Endodermal cell (in vitro differentiated cells): ENCODE measurements around the gene LRRC3B. TPM values are rescaled to one million over a fixed set of nuclear protein-coding genes. Genes with fewer than 3 reads are reported as not detected.

Experiments used
- DNase-seq: peaks from one replicate; pipeline ENCODE4 v3.0.0-alpha.2; 2017
- H3K27ac ChIP-seq: 2 replicates; pipeline ENCODE4 v1.5.1; 2013; ENCODE audit warnings: mild to moderate bottlenecking, low read depth, low read length, moderate library complexity
- H3K27me3 ChIP-seq: 2 replicates; pipeline ENCODE4 v1.6.1; 2013; ENCODE audit warnings: mild to moderate bottlenecking, low read length, moderate library complexity; ENCODE audit not compliant: insufficient read depth, control insufficient read depth, poor library complexity, severe bottlenecking
- H3K36me3 ChIP-seq: 2 replicates; pipeline ENCODE4 v1.7.0; 2013; ENCODE audit warnings: mild to moderate bottlenecking, low read length, moderate library complexity; ENCODE audit not compliant: control insufficient read depth, insufficient read depth
- H3K4me1 ChIP-seq: one replicate; pipeline ENCODE4 v1.7.0; 2013; ENCODE audit warnings: low read length; ENCODE audit not compliant: control insufficient read depth, insufficient read depth
- H3K4me3 ChIP-seq: 2 replicates; pipeline ENCODE4 v1.5.1; 2013; ENCODE audit warnings: mild to moderate bottlenecking, low read length, moderate library complexity
- H3K9ac ChIP-seq: 2 replicates; pipeline ENCODE4 v1.6.1; 2013; ENCODE audit warnings: mild to moderate bottlenecking, low read length, moderate library complexity; ENCODE audit not compliant: poor library complexity, severe bottlenecking; ENCODE audit errors: extremely low read depth
- H3K9me3 ChIP-seq: 2 replicates; pipeline ENCODE4 v1.6.1; 2013; ENCODE audit warnings: mild to moderate bottlenecking, low read length, moderate library complexity; ENCODE audit not compliant: control insufficient read depth
- H3K27ac Mint-ChIP-seq: 2 replicates; pipeline ENCODE4 v1.8.0; 2020; ENCODE audit warnings: mixed read lengths
- H3K27me3 Mint-ChIP-seq: 2 replicates; pipeline ENCODE4 v1.8.0; 2021; ENCODE audit warnings: mild to moderate bottlenecking, mixed read lengths; ENCODE audit not compliant: insufficient read depth
- H3K36me3 Mint-ChIP-seq: 2 replicates; pipeline ENCODE4 v1.8.0; 2020; ENCODE audit warnings: low read depth, mixed read lengths
- H3K4me1 Mint-ChIP-seq: 2 replicates; pipeline ENCODE4 v1.8.0; 2020; ENCODE audit warnings: mixed read lengths
- H3K4me3 Mint-ChIP-seq: 2 replicates; pipeline ENCODE4 v1.8.0; 2020; ENCODE audit warnings: mild to moderate bottlenecking, moderate library complexity, mixed read lengths
- H3K9me3 Mint-ChIP-seq: 2 replicates; pipeline ENCODE4 v1.8.0; 2020; ENCODE audit warnings: mild to moderate bottlenecking, mixed read lengths
- CTCF ChIP-seq: fragments of 200-600 bp; sonication (generic); conservative IDR thresholded peaks from 2 replicates; pipeline ENCODE4 v1.5.0; 2021; ENCODE audit warnings: antibody characterized with exemption, mild to moderate bottlenecking
- WGBS, 2 experiments: methylation state at CpG; one replicate each; pipeline versions ENCODE4 v1.1.5 to v1.1.7; 2013; ENCODE audit warnings: missing lambda C conversion rate in 2 of 2, mixed read lengths in 1 of 2; ENCODE audit not compliant: insufficient coverage in 1 of 2, insufficient read length in 1 of 2; 5-methylcytosine and 5-hydroxymethylcytosine counted together
- total RNA-seq, 2 donors: library from RNA; stranded (reverse); fragmentation: NEBNext Ultra II Directional in 1 of 2; extraction: Animal tissue kit (Norgen Biotek cat#: 25700) in 1 of 2; gene quantifications; 2 replicates in 1 of 2; 3 replicates in 1 of 2; pipeline ENCODE4 v1.2.1, GENCODE V29; 2021

The LRRC3B gene
- total RNA-seq, 2 donors from 2014 or later: 0.26 TPM; not detected in 1

- Mint-ChIP-seq H3K27me3 (peaks cover under 1% of the 10 kb centered on the region), H3K27ac (no peak overlapping the region), H3K4me3 (no peak overlapping the region), H3K4me1 (no peaks in the 10 kb centered on the region), H3K9me3 (no peaks in the 10 kb centered on the region), H3K36me3 (no peaks in the 10 kb centered on the region)
- Histone ChIP-seq H3K4me1 (no peaks in the 10 kb centered on the region), H3K9ac (no peak overlapping the region), H3K36me3 (no peaks in the 10 kb centered on the region), H3K27ac (no peak overlapping the region), H3K27me3 (peaks cover under 1% of the 10 kb centered on the region), H3K9me3 (no peaks in the 10 kb centered on the region), H3K4me3 (no peak overlapping the region)
- TF ChIP-seq CTCF: no peak
- no peak for DNase-seq
- 96 to 100% methylated on average over 1 to 5 of the region's 5 CpGs for WGBS, 2 experiments
Measured at GRCh38 chr3:26590919-26591484, 31.6 kb upstream of the LRRC3B start.

GRCh38 chr3:26591926-26592325, 30.6 kb upstream of the LRRC3B start:
- no peak overlapping the region for H3K4me3 Mint-ChIP-seq
- Histone ChIP-seq H3K27ac (no peak overlapping the region), H3K4me1 (no peaks in the 10 kb centered on the region), H3K4me3 (no peak overlapping the region), H3K9me3 (no peaks in the 10 kb centered on the region), H3K9ac (no peak overlapping the region), H3K27me3 (no peaks in the 10 kb centered on the region), H3K36me3 (no peaks in the 10 kb centered on the region)
- no peak for TF ChIP-seq CTCF
- DNase-seq: no peak
- 90 to 100% methylated on average over 3 of the region's 3 CpGs for WGBS, 2 experiments
- H3K36me3 Mint-ChIP-seq: no peaks in the 10 kb centered on the region
- no peaks in the 10 kb centered on the region for H3K4me1 Mint-ChIP-seq
- H3K27ac Mint-ChIP-seq: no peak overlapping the region
- no peaks in the 10 kb centered on the region for H3K9me3 Mint-ChIP-seq
- H3K27me3 Mint-ChIP-seq: no peaks in the 10 kb centered on the region

GRCh38 chr3:26592451-26592850, 30.1 kb upstream of the LRRC3B start:
- no peak overlapping the region for H3K27ac Mint-ChIP-seq
- no peaks in the 10 kb centered on the region for H3K4me1 Mint-ChIP-seq
- no peaks in the 10 kb centered on the region for H3K27me3 Mint-ChIP-seq
- Histone ChIP-seq H3K27me3 (no peaks in the 10 kb centered on the region), H3K9me3 (no peaks in the 10 kb centered on the region), H3K27ac (no peak overlapping the region), H3K4me3 (no peak overlapping the region), H3K4me1 (no peaks in the 10 kb centered on the region), H3K36me3 (no peaks in the 10 kb centered on the region), H3K9ac (no peak overlapping the region)
- no peak overlapping the region for H3K4me3 Mint-ChIP-seq
- no peak for DNase-seq
- no peak for TF ChIP-seq CTCF
- no peaks in the 10 kb centered on the region for H3K36me3 Mint-ChIP-seq
- 81 to 100% methylated on average over 2 to 4 of the region's 4 CpGs for WGBS, 2 experiments
- H3K9me3 Mint-ChIP-seq: no peaks in the 10 kb centered on the region
